NCI-H1930 (cell line): ENCODE measurements around the gene MLXIP.

Experiments
- DNase-seq, 2 experiments: peaks; one replicate each; lab custom pipeline; 2025; lab: John Stamatoyannopoulos, UW

The MLXIP gene

GRCh38 chr12:122126342-122126635 lies 47.7 kb downstream of the MLXIP start:
- no peak for DNase-seq

GRCh38 chr12:122126713-122127597 lies 48.4 kb downstream of the MLXIP start:
- no peak for DNase-seq

- DNase-seq = no peak
These were observed 49.3 kb downstream of the MLXIP start for GRCh38 chr12:122127839-122128238.

GRCh38 chr12:122128481-122128880 lies 49.9 kb downstream of the MLXIP start:
- no peak for DNase-seq

- DNase-seq = no peak
These were observed 50.6 kb downstream of the MLXIP start for GRCh38 chr12:122129131-122129530.

- DNase-seq = no peak
These were observed 51.6 kb downstream of the MLXIP start for GRCh38 chr12:122130150-122130549.

GRCh38 chr12:122133192-122133950 lies 54.8 kb downstream of the MLXIP start:
- DNase-seq = no peak

- no peak for DNase-seq
These were observed 57.0 kb downstream of the MLXIP start for GRCh38 chr12:122135437-122136031.

GRCh38 chr12:122137229-122137628 lies 58.7 kb downstream of the MLXIP start:
- no peak for DNase-seq

- DNase-seq = no peak
These were observed 59.1 kb downstream of the MLXIP start for GRCh38 chr12:122137681-122138080.

- no peak for DNase-seq
These were observed 59.6 kb downstream of the MLXIP start for GRCh38 chr12:122138181-122138580.

- no peak for DNase-seq
These were observed 60.1 kb downstream of the MLXIP start for GRCh38 chr12:122138616-122139015.

- DNase-seq = no peak
These were observed 60.7 kb downstream of the MLXIP start for GRCh38 chr12:122139266-122139665.

GRCh38 chr12:122139941-122140340 lies 61.4 kb downstream of the MLXIP start:
- DNase-seq = no peak

GRCh38 chr12:122140467-122141257 lies 62.1 kb downstream of the MLXIP start:
- no peak for DNase-seq

- no peak for DNase-seq
These were observed 63.6 kb downstream of the MLXIP start for GRCh38 chr12:122141911-122142725.

- no peak for DNase-seq
These were observed 64.3 kb downstream of the MLXIP start for GRCh38 chr12:122142857-122143256.

- DNase-seq = no peak
These were observed 66.3 kb downstream of the MLXIP start for GRCh38 chr12:122144885-122145284.

- DNase-seq = no peak
These were observed 67.2 kb downstream of the MLXIP start for GRCh38 chr12:122145505-122146330.

- DNase-seq = no peak
These were observed 69.1 kb downstream of the MLXIP start for GRCh38 chr12:122147514-122148290.
